Measurements from ENCODE around the gene KLHL13. TPM values are rescaled to one million over a fixed set of nuclear protein-coding genes. Genes with fewer than 3 reads are reported as not detected.

KLHL13 gene
- total RNA-seq, 2 donors from 2014 or later = 3.7 to 12.4 TPM

DNA sequence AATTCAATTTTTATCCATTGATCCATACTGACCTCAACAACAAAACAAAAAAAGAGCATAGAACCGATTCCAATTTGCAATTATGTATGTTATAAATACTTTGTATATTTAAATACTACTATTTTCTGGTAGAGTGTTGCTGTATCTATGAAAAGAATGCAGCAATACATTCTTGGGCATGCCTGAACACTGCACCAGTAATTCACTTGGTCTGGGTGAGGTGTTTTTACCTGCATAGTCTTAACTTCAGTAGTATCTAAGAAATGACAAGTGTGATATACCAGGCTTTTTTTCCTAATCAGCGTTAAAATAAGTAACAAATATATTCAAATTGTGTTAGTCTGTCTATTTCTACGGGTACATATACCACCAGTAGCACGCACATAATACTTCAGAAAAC lies 120.2 kb downstream of the KLHL13 start:
- no peak overlapping the region for H3K9ac ChIP-seq (ENCODE audit: extremely low read depth, low read length, poor library complexity, severe bottlenecking)
- no peaks in the 10 kb centered on the region for H3K9me3 ChIP-seq (ENCODE audit: control insufficient read depth, low read length)
- H3K4me1 ChIP-seq (ENCODE audit: control insufficient read depth, insufficient read depth, low read length) = no peaks in the 10 kb centered on the region
- Mint-ChIP-seq H3K36me3 (ENCODE audit: low read depth) (no peaks in the 10 kb centered on the region), H3K27ac (no peak overlapping the region), H3K4me3 (no peak overlapping the region), H3K9me3 (peaks cover 48% of the 10 kb centered on the region), H3K4me1 (peaks cover 4% of the 10 kb centered on the region), H3K27me3 (ENCODE audit: insufficient read depth) (peaks cover 2% of the 10 kb centered on the region)
- no peaks in the 10 kb centered on the region for H3K27me3 ChIP-seq (ENCODE audit: control insufficient read depth, insufficient read depth, low read length, poor library complexity, severe bottlenecking)
- WGBS, 2 experiments (ENCODE audit: insufficient coverage in 1 of 2, insufficient read length in 1 of 2) = 100% methylated on average over 2 of the region's 4 CpGs; no CpG with 5 or more reads in 1 of the 2 experiments
- no peaks in the 10 kb centered on the region for H3K36me3 ChIP-seq (ENCODE audit: control insufficient read depth, insufficient read depth, low read length)
- no peak overlapping the region for H3K27ac ChIP-seq (ENCODE audit: low read depth, low read length)
- no peak for DNase-seq
- no peak overlapping the region for H3K4me3 ChIP-seq (ENCODE audit: low read length)
- TF ChIP-seq, protein P1, sequence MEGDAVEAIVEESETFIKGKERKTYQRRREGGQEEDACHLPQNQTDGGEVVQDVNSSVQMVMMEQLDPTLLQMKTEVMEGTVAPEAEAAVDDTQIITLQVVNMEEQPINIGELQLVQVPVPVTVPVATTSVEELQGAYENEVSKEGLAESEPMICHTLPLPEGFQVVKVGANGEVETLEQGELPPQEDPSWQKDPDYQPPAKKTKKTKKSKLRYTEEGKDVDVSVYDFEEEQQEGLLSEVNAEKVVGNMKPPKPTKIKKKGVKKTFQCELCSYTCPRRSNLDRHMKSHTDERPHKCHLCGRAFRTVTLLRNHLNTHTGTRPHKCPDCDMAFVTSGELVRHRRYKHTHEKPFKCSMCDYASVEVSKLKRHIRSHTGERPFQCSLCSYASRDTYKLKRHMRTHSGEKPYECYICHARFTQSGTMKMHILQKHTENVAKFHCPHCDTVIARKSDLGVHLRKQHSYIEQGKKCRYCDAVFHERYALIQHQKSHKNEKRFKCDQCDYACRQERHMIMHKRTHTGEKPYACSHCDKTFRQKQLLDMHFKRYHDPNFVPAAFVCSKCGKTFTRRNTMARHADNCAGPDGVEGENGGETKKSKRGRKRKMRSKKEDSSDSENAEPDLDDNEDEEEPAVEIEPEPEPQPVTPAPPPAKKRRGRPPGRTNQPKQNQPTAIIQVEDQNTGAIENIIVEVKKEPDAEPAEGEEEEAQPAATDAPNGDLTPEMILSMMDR (conservative IDR thresholded peaks at IDR 0.05) = no peak

DNA sequence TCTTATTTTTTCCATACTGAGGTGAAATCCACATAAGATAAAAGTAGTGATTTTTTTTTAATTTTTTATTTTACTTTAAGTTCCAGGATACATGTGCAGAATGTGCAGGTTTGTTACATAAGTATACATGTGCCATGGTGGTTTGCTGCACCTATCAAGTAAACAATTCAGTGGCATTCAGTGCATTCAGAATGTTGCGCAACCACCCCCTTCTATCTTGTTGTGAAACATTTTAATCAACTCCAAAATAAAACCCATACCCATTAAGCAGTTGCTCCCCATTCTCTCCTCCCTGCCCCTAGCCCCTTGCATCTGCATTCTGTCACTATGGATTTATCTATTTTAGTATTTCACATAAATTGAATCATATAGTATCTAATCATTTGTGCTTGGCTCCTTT lies 121.2 kb downstream of the KLHL13 start:
- no peak overlapping the region for H3K27ac Mint-ChIP-seq

DNA sequence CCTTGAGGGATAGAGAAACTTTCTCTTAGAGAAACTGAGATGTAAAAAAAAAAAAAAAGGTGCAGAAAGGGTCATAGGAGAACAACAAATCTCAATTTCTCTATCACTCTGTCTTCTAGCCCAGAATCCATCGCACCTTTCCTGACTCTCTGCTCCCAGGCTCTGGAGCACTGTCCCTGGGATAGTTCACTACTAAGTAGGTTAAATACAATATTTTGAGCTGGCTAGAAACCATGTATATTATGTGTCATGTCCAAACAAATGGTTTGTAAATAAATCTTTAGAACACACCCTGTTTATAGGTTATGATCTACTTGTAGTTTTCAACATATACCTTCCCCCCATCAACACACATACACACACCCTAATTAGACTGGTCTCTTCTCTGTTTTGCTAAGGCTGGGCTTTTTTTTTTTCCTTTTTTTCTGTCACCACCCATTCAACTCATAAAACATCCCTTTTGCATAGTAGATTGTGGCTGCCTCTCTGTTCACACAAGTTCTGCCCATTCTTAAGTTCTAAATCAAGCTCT lies 124.4 kb downstream of the KLHL13 start:
- Mint-ChIP-seq H3K36me3 (ENCODE audit: low read depth) (no peaks in the 10 kb centered on the region), H3K27me3 (ENCODE audit: insufficient read depth) (peaks cover 2% of the 10 kb centered on the region), H3K9me3 (peaks cover 35% of the 10 kb centered on the region), H3K4me3 (no peak overlapping the region), H3K27ac (no peak overlapping the region), H3K4me1 (peaks cover 4% of the 10 kb centered on the region)
- Histone ChIP-seq H3K36me3 (ENCODE audit: control insufficient read depth, insufficient read depth, low read length) (no peaks in the 10 kb centered on the region), H3K4me1 (ENCODE audit: control insufficient read depth, insufficient read depth, low read length) (no peaks in the 10 kb centered on the region), H3K27ac (ENCODE audit: low read depth, low read length) (no peak overlapping the region), H3K9me3 (ENCODE audit: control insufficient read depth, low read length) (no peaks in the 10 kb centered on the region), H3K4me3 (ENCODE audit: low read length) (no peak overlapping the region), H3K27me3 (ENCODE audit: control insufficient read depth, insufficient read depth, low read length, poor library complexity, severe bottlenecking) (no peaks in the 10 kb centered on the region), H3K9ac (ENCODE audit: extremely low read depth, low read length, poor library complexity, severe bottlenecking) (no peak overlapping the region)
- 100% methylated on average over 1 of the region's 1 CpG; no CpG with 5 or more reads in 1 of the 2 experiments for WGBS, 2 experiments (ENCODE audit: insufficient coverage in 1 of 2, insufficient read length in 1 of 2)
- no peak for DNase-seq
- TF ChIP-seq, protein P1 (conservative IDR thresholded peaks at IDR 0.05) = no peak

More for the DNA sequence above, 121.2 kb downstream of the KLHL13 start:
- no peak for DNase-seq
- Histone ChIP-seq H3K27ac (ENCODE audit: low read depth, low read length) (no peak overlapping the region), H3K36me3 (ENCODE audit: control insufficient read depth, insufficient read depth, low read length) (no peaks in the 10 kb centered on the region), H3K9me3 (ENCODE audit: control insufficient read depth, low read length) (no peaks in the 10 kb centered on the region), H3K4me3 (ENCODE audit: low read length) (no peak overlapping the region), H3K27me3 (ENCODE audit: control insufficient read depth, insufficient read depth, low read length, poor library complexity, severe bottlenecking) (no peaks in the 10 kb centered on the region), H3K9ac (ENCODE audit: extremely low read depth, low read length, poor library complexity, severe bottlenecking) (no peak overlapping the region), H3K4me1 (ENCODE audit: control insufficient read depth, insufficient read depth, low read length) (no peaks in the 10 kb centered on the region)
- Mint-ChIP-seq H3K9me3 (peaks cover 50% of the 10 kb centered on the region), H3K4me3 (no peak overlapping the region), H3K4me1 (peaks cover 4% of the 10 kb centered on the region), H3K36me3 (ENCODE audit: low read depth) (no peaks in the 10 kb centered on the region), H3K27me3 (ENCODE audit: insufficient read depth) (peaks cover 2% of the 10 kb centered on the region)
- TF ChIP-seq, protein P1 (conservative IDR thresholded peaks at IDR 0.05) = no peak
- no CpG with 5 or more reads among the region's 1 CpG for WGBS, 2 experiments (ENCODE audit: insufficient coverage in 1 of 2, insufficient read length in 1 of 2)
